ENCODE measurements around the gene FLNB. TPM values are rescaled to one million over a fixed set of nuclear protein-coding genes. Genes with fewer than 3 reads are reported as not detected.

The FLNB gene
- total RNA-seq, 1 experiment from 2014 or later: 127 TPM

- CTCF ChIA-PET: interaction anchor here (0.7 to 2.4 kb wide), 8 partner anchors 9 to 152 kb away, joined by 3 to 9 read pairs (median 5); partner anchors contain the start of gene FLNB
- no peaks in the 10 kb centered on the region for H3K27me3 Mint-ChIP-seq (ENCODE audit: low read depth)
- peaks cover 74% of the 10 kb centered on the region for H3K4me1 Mint-ChIP-seq
- no peak overlapping the region; the same call in 1 of the 2 replicates for H3K4me3 Mint-ChIP-seq
- H3K27ac Mint-ChIP-seq: peak overlapping the region; percentile 95
- H3K9me3 Mint-ChIP-seq: no peaks in the 10 kb centered on the region
- no peak for DNase-seq (ENCODE audit: low spot score)
- TF ChIP-seq ATF2 (CRISPR knock-in tag; IDR thresholded peaks at IDR 0.05; ENCODE audit: borderline replicate concordance, low read depth): no peak
- no peak for TF ChIP-seq NR1H2 (CRISPR knock-in tag; IDR thresholded peaks at IDR 0.05)
- no peaks in the 10 kb centered on the region for H3K36me3 Mint-ChIP-seq
- ATAC-seq: no peak
- POLR2A ChIA-PET: interaction anchor here (1.0 to 2.0 kb wide), 2 partner anchors 14 to 21 kb away, joined by 5 to 6 read pairs; no protein-coding TSS in a partner anchor
These were observed 27.5 kb downstream of the FLNB start for GRCh38 chr3:58035524-58036255.

DNA sequence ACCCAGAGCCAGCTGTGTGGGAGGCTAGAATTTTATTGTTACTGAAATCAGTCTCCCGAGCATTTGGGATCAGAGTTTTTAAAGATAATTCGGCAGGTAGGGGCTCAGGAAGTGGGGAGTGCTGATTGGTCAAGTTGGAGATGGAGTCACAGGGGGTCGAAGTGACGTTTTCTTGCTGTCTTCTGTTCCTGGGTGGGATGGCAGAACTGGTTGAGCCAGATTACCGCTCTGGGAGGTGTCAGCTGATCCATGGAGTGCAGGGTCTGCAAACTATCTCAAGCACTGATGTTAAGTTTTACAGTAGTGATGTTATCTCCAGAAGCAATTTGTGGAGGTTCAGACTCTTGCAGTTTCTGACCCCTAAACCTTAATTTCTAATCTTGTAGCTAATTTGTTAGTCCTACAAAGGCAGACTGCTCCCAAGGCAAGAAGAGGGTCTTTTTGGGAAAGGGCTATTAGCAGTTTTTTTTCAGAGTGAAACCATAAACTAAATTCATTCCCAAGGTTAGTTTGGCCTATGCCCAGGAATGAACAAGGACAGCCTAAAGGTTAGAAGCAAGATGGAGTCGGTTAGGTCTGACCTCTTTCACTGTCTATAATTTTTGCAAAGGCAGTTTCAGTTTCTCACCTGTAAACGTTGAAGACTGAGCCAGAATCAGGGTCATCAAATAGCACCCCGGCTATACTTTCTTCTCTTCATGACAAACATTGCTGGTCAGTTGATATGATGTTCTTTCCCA lies 28.2 kb downstream of the FLNB start:
- Mint-ChIP-seq H3K9me3 (no peaks in the 10 kb centered on the region), H3K27ac (peak overlapping the region; percentile 95), H3K36me3 (no peaks in the 10 kb centered on the region), H3K4me1 (peaks cover 82% of the 10 kb centered on the region), H3K27me3 (ENCODE audit: low read depth) (no peaks in the 10 kb centered on the region), H3K4me3 (peak overlapping the region; percentile 3; the same call in 1 of the 2 replicates)
- CTCF ChIA-PET: interaction anchor here (0.7 to 2.4 kb wide), 7 partner anchors 9 to 141 kb away, joined by 3 to 9 read pairs (median 5); partner anchors contain the start of gene FLNB
- TF ChIP-seq USF2 (CRISPR knock-in tag; IDR thresholded peaks at IDR 0.05) (peak; percentile 48), AFF4 (CRISPR knock-in tag; IDR thresholded peaks at IDR 0.05; ENCODE audit: borderline replicate concordance) (no peak)
- POLR2A ChIA-PET: interaction anchor here (1.0 to 2.0 kb wide), 2 partner anchors 15 to 22 kb away, joined by 5 to 6 read pairs; no protein-coding TSS in a partner anchor
- ATAC-seq (no peak), DNase-seq (ENCODE audit: low spot score) (no peak)

GRCh38 chr3:58037141-58037910 lies 29.1 kb downstream of the FLNB start:
- CTCF ChIA-PET: interaction anchor here (2.3 kb wide), 1 partner anchor 18 kb away, joined by 9 read pairs; no protein-coding TSS in a partner anchor
- ATAC-seq: no peak
- POLR2A ChIA-PET: no interaction called here

GRCh38 chr3:58038675-58039292 lies 30.6 kb downstream of the FLNB start:
- peaks cover 96% of the 10 kb centered on the region for H3K4me1 Mint-ChIP-seq
- POLR2A ChIA-PET: interaction anchor here (0.7 to 1.5 kb wide), 3 partner anchors 11 to 459 kb away, joined by 3 to 9 read pairs (median 4); partner anchors contain the start of gene SLMAP
- H3K36me3 Mint-ChIP-seq: no peaks in the 10 kb centered on the region
- H3K27me3 Mint-ChIP-seq (ENCODE audit: low read depth): no peaks in the 10 kb centered on the region
- H3K4me3 Mint-ChIP-seq: peak overlapping the region; percentile 40
- DNase-seq (ENCODE audit: low spot score) (no peak), ATAC-seq (no peak)
- no peaks in the 10 kb centered on the region for H3K9me3 Mint-ChIP-seq
- peak overlapping the region; percentile 96 for H3K27ac Mint-ChIP-seq
- CTCF ChIA-PET: interaction anchor here (0.6 to 2.0 kb wide), 4 partner anchors 10 to 128 kb away, joined by 3 to 7 read pairs (median 3); no protein-coding TSS in a partner anchor
- TF ChIP-seq TEAD1 (CRISPR knock-in tag; IDR thresholded peaks at IDR 0.05) (no peak), NR2C2 (CRISPR knock-in tag; IDR thresholded peaks at IDR 0.05) (no peak), RORB (CRISPR knock-in tag; IDR thresholded peaks at IDR 0.05) (no peak), ATF2 (CRISPR knock-in tag; IDR thresholded peaks at IDR 0.05; ENCODE audit: borderline replicate concordance, low read depth) (no peak), ZNF263 (CRISPR knock-in tag; IDR thresholded peaks at IDR 0.05; ENCODE audit: low read depth) (no peak)
- TF ChIP-seq, protein P1, sequence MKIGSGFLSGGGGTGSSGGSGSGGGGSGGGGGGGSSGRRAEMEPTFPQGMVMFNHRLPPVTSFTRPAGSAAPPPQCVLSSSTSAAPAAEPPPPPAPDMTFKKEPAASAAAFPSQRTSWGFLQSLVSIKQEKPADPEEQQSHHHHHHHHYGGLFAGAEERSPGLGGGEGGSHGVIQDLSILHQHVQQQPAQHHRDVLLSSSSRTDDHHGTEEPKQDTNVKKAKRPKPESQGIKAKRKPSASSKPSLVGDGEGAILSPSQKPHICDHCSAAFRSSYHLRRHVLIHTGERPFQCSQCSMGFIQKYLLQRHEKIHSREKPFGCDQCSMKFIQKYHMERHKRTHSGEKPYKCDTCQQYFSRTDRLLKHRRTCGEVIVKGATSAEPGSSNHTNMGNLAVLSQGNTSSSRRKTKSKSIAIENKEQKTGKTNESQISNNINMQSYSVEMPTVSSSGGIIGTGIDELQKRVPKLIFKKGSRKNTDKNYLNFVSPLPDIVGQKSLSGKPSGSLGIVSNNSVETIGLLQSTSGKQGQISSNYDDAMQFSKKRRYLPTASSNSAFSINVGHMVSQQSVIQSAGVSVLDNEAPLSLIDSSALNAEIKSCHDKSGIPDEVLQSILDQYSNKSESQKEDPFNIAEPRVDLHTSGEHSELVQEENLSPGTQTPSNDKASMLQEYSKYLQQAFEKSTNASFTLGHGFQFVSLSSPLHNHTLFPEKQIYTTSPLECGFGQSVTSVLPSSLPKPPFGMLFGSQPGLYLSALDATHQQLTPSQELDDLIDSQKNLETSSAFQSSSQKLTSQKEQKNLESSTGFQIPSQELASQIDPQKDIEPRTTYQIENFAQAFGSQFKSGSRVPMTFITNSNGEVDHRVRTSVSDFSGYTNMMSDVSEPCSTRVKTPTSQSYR (CRISPR knock-in tag; IDR thresholded peaks at IDR 0.05): no peak
- TF ChIP-seq, protein P2, sequence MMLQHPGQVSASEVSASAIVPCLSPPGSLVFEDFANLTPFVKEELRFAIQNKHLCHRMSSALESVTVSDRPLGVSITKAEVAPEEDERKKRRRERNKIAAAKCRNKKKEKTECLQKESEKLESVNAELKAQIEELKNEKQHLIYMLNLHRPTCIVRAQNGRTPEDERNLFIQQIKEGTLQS (CRISPR knock-in tag; conservative IDR thresholded peaks at IDR 0.05): no peak

More at GRCh38 chr3:58037141-58037910, 29.1 kb downstream of the FLNB start:
- TF ChIP-seq ZNF121 (CRISPR knock-in tag; IDR thresholded peaks at IDR 0.05): no peak
- DNase-seq (ENCODE audit: low spot score): no peak
- H3K4me3 Mint-ChIP-seq: peak overlapping the region; percentile 7; the same call in 1 of the 2 replicates
- no peaks in the 10 kb centered on the region for H3K9me3 Mint-ChIP-seq
- no peaks in the 10 kb centered on the region for H3K36me3 Mint-ChIP-seq
- peaks cover 87% of the 10 kb centered on the region for H3K4me1 Mint-ChIP-seq
- H3K27ac Mint-ChIP-seq: peak overlapping the region; percentile 89
- no peaks in the 10 kb centered on the region for H3K27me3 Mint-ChIP-seq (ENCODE audit: low read depth)
